ENCODE results near the gene HSPA4.

HSPA4 gene

DNA sequence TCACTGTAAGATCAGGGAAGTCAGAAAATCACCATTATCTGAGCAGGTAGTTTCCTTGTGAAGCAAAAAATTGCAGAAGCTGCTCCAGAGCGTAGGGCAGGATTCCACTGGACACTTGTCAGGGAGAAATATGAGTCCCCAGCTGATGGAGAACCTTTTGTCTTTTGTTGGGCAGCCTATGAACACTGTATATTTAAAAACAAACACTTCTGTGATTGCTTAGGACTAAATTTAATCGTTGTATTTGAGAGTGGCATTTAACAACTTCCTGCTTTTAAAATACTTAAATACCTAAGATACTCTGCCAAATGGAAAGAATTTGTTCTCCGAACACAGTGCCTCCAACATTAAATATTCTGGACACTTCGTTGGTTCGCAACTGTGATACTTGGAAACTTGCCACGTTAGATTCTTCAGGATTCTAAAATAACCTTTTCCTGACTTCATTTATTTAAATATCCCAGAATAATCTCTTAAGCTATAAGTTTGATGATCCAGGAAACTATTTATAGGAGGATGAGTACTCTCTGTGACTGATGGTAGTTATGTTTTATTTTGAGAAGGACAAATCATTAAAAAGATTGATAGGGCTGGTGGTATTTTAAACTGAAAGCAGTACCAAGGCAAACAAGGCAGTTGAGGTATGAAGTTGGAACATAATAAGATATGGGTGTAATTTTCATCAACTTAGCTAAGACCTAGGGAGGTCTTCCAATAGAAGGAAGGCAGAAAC lies 2.7 kb upstream of the HSPA4 start:
- Histone ChIP-seq H3K4me3 (no peak overlapping the region), H3K27ac (no peak overlapping the region)

DNA sequence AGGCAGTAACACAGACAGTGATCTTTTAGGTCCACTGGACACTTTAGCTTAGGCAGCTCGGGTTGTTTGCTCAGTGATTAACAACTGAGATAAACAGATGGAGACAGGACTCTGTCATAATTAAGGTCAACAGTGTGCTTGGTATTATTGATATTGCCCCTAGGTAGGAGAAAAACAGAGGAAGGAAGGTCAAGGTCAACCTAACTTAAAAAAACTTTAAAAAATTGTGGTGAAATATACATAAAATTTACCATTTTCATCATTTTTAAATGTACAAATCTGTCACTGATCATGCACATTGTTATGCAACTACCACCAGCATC lies 2.1 kb upstream of the HSPA4 start:
- no peak overlapping the region for H3K27ac ChIP-seq

GRCh38 chr5:133050521-133050920 lies 1.3 kb upstream of the HSPA4 start:
- H3K4me3 ChIP-seq = peak overlapping the region in 6 of 7 experiments; percentile 78 to 99 (median 92)

More for the DNA sequence above, 2.1 kb upstream of the HSPA4 start:
- H3K4me3 ChIP-seq = no peak overlapping the region

GRCh38 chr5:133051061-133051541 lies 712 bp upstream of the HSPA4 start:
- peak overlapping the region; percentile 78 to 99 (median 90) for H3K4me3 ChIP-seq
- peak overlapping the region; percentile 65 to 99 (median 97) for H3K27ac ChIP-seq

More at GRCh38 chr5:133050521-133050920, 1.3 kb upstream of the HSPA4 start:
- H3K27ac ChIP-seq = peak overlapping the region in 19 of 21 experiments; percentile 86 to 99 (median 97)

DNA sequence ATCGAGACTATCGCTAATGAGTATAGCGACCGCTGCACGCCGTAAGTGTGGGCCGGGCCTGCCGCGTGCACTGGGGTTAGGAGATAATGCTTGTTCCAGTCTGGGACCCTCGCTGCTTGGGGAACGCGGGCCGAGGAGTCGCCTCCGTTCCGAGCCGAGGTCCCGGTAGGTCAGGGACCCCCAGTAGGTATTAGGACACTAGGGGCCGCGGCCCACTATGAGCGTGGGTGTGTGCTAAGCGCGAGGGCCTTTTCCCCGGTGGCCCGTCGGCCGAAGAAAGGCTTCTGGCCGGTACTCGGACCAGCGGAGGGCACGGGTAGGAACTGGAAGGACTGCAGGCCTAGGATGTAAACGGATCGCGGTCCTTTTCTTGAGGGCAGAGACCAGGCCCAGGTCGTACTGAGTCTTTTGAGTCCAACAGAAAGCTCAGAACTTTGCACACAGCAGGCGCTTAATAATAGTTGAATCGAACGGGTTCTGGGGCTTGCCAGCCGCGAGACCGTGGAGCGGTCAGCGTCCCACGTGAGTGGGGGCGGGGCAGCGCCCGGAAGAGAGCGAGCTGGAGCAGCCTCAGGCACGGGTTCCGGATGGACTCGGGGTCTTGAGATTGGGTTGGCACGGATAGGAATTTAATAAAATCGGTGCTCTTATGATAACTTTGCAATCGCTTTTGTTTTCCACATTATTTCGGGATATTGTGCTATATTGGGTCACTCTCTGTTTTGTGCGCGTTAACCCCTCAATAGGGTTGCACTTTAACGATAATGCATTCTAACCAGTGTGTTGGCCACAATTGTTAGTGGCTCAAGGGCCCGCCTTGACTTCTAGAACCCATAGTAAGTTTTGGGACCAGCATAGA lies 733 bp downstream of the HSPA4 start:
- Histone ChIP-seq H3K27ac (peak overlapping the region; percentile 85 to 99 (median 97)), H3K4me3 (peak overlapping the region; percentile 78 to 99 (median 90))

- no peak overlapping the region for H3K27ac ChIP-seq
- peak overlapping the region; percentile 78 to 99 (median 90) for H3K4me3 ChIP-seq
These were observed 1.6 kb downstream of the HSPA4 start for GRCh38 chr5:133053448-133053847.

DNA sequence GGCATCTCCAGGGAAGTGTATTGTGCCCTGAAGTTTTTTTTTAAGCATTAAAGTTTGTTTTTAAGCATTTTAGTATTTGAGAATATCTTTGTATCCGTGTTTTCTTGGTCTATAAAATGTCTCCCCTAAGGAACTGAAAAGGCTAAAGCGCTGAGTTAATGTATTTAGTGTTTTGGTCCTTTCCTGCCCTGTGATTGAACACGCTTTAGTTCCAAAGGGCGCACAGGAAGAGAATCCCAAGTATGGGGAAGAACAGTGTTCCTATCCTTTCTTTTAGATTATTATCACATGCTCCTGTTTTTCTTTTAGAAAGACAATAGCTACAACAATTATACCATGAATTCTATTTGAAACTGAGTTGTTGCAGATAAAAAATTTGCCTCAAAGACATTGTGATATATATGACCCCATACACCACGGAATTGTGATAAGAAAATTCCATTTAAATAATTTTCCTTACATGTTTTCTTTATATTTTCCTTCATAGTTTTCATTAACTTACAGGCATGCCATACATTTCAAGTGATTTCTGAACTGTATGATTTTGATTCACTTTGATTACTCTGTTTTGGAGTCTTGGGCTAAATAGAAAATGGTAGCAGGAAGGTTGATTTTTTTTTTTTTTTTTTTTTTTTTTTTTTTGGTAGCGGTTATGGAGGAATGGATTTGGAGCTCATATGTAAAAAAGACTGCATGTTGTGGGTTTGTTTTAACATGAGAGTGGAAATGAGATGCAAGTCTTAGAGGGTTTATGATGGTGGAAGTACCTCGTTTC lies 3.1 kb downstream of the HSPA4 start:
- no peak overlapping the region for H3K4me3 ChIP-seq
- no peak overlapping the region for H3K27ac ChIP-seq

- no peak overlapping the region for H3K27ac ChIP-seq
- no peak overlapping the region for H3K4me3 ChIP-seq
These were observed 5.1 kb downstream of the HSPA4 start for GRCh38 chr5:133056891-133057290.

GRCh38 chr5:133059621-133060020 lies 7.8 kb downstream of the HSPA4 start:
- Histone ChIP-seq H3K27ac (no peak overlapping the region), H3K4me3 (no peak overlapping the region)

- H3K4me3 ChIP-seq = no peak overlapping the region
- H3K27ac ChIP-seq = no peak overlapping the region
These were observed 10.5 kb downstream of the HSPA4 start for GRCh38 chr5:133062276-133062675.

DNA sequence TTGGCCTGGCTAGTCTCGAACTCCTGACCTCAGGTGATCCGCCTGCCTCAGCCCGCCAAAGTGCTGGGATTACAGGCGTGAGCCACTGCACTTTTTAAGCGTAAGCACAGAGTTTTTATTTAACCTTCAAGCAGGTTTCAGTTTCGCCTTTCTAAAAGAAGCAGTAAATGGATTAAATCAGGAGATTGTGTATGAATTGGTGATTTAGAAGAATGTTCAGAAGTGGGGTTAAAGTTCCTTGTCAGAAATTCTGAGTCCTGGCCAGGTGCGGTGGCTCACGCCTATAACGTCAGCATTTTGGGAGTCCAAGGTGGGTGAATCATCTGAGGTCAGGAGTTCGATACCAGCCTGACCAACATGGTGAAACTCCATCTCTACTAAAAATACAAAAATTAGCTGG lies 12.2 kb downstream of the HSPA4 start:
- Histone ChIP-seq H3K27ac (no peak overlapping the region), H3K4me3 (no peak overlapping the region)

- Histone ChIP-seq H3K27ac (peak overlapping the region in 2 of 21 experiments; percentile 0 to 31), H3K4me3 (no peak overlapping the region)
These were observed 13.7 kb downstream of the HSPA4 start for GRCh38 chr5:133065471-133065870.

DNA sequence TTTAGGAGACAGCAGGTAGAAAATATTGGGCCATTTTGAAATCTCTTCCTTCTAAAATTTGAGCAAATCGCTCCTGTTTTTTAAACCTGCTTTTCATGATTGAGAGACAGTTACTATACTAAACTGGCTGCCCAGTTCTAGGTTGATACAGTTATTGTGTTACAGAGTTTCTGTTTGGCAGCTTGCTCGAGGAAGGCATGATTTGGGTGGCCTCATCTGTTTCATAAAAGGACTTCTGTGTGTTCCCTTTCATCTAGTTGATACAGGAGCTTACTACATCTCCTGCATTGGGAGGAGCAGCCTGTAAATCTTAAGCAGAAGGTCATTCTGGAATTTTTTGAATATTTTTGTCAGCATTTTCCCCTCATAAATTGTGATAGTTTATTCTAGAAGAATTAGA lies 14.2 kb downstream of the HSPA4 start:
- Histone ChIP-seq H3K4me3 (no peak overlapping the region), H3K27ac (peak overlapping the region in 2 of 21 experiments; percentile 0 to 32)

DNA sequence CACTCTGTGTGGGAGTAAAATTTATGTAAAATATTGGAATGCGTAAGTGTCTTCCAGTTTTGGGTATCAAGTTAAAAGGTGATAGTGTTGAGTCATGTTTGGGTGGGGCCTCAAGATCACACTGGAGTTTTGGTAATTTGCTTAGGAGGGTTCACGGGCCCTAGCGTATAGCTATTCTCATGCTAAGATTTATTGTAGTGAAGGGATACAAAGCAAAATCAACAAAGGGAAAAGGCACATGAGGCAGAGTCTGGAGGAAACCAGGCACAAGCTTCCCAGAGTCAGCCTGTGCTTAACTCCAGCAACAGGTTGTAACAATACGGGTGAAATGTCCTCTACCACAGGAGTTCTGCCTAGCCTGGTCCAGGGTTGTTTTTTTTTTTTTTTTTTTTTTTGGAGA lies 20.2 kb downstream of the HSPA4 start:
- Histone ChIP-seq H3K4me3 (no peak overlapping the region), H3K27ac (no peak overlapping the region)

DNA sequence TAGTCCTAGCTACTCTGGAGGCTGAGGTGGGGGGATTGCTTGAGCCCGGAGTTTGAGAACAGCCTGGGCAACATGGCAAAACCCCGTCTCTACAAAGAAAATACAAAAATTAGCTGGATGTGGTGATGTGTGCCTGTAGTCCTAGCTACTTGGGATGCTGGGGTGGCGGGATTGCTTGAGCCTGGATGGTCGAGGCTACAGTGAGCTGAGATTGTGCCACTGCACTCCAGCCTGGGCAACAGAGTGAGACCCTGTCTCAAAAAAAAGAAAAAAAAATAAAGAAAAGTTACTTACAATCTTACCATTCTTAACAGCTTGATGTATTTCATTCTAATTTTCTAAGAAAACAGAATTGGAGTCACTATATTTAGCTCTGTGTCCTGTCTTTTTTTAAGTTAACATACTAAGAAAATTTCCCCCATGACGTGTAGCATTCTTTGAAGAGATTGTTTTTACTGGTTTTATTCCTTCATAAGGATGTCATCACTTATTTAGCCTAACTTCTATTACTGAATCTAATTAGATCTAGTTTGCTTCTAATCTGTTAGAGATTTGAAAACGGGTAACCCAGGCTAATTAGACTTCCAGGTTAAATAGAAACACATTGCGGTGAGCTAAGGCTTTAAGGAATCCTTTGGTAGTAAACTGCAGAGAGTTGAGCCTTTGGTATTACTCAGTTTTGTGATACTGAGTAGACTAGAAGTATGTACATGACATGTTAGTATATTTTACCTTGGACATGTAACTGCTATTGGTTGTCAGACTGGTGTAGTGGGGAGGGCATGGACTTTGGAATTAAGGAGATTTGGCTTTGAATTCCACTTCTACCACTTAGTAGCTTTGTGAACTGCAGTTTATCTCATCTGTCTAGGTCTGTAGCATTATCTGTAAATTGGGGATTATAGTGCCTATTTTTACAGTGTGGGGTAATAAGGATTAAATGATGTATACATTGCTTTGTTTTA lies 24.0 kb downstream of the HSPA4 start:
- H3K27ac ChIP-seq = no peak overlapping the region
- no peak overlapping the region for H3K4me3 ChIP-seq

DNA sequence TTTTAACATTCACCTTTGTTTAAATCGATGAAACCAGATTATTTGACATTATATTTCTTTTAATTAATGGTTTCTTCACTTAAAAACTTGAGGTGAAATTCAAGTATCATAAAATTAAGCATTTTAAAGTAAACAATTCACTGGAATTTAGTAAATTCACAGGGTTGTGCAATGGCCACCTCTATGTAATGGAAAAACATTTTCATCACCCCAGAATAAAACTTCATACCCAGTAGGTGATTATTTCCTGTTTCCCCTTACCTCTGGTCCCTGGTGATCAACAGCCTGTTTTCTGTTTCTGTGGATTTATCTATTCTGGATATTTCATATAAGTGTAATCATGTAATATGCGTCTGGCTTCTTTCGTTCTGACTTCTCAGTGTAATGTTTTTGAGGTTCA lies 27.2 kb downstream of the HSPA4 start:
- Histone ChIP-seq H3K27ac (no peak overlapping the region), H3K4me3 (no peak overlapping the region)

DNA sequence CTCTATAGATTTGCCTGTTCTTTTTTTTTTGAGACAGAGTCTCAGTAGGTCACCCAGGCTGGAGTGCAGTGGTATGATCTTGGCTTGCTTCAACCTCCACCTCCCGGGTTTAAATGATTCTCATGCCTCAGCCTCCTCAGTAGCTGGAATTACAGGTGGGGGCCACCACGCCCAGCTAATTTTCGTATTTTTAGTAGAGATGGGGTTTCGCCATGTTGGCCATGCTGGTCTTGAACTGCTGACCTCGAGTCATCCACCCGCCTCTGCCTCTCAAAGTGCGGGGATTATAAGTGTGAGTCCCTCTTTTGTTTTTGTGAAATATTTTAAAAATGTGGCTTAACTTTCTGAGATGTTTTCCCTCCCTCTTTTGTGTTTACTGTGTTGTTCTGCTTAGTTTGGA lies 29.2 kb downstream of the HSPA4 start:
- no peak overlapping the region for H3K4me3 ChIP-seq
- no peak overlapping the region for H3K27ac ChIP-seq

- Histone ChIP-seq H3K4me3 (no peak overlapping the region), H3K27ac (no peak overlapping the region)
These were observed 29.9 kb downstream of the HSPA4 start for GRCh38 chr5:133081703-133082102.

DNA sequence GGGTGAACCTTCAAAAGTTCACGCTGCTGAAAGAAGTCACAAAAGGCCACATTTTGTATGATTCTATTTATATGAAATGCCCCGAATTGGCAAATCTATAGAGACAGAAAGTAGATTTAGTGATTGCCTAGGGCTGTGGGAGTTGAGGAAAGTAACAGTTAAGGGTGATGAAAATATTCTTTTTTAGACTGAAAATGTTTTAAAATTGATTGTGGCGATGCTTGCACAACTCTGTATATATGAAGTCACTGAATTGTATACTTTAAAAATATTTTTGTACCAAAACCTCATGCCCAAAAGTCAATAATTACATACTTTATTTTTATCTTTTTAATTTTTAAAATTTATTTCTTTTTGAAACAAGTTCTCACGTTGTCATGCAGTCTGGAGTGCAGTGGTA lies 30.3 kb downstream of the HSPA4 start:
- no peak overlapping the region for H3K4me3 ChIP-seq
- no peak overlapping the region for H3K27ac ChIP-seq
